GM21786 (cell line): Measurements from ENCODE around the gene PDCD11.
A peak's percentile ranks its signal among the peaks of the same experiment; 100 is the strongest.

Experiments
- ATAC-seq: cut with Tn5 transposase; IDR thresholded peaks from one replicate; pipeline ENCODE4 v1.9.1; 2021; ENCODE audit not compliant: unreplicated experiment

The PDCD11 gene

DNA sequence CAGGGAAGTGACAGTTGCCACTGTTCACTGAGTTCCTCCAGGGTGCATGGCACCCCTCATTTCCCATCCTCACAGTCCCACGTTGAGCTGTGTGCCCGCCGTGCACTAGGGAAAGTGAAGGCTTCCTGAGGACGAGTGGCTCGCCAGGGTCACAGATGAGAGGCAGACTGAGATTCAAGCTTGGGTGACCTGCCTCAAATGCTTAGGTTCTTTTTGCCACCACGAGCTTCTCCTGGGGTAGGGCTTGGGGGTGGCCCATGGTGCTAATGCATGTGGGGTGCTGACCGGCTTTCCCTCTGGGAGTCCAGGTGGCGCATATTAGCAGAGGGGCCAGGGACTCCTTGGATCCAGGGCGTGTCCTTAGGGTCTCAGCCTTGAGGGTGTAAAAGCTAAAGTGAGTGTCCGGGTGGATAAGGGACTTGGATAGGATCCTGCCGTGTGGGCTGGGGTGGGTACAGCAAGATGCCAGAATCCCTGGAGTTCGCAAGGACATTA lies 53.8 kb downstream of the PDCD11 start:
- ATAC-seq = no peak

DNA sequence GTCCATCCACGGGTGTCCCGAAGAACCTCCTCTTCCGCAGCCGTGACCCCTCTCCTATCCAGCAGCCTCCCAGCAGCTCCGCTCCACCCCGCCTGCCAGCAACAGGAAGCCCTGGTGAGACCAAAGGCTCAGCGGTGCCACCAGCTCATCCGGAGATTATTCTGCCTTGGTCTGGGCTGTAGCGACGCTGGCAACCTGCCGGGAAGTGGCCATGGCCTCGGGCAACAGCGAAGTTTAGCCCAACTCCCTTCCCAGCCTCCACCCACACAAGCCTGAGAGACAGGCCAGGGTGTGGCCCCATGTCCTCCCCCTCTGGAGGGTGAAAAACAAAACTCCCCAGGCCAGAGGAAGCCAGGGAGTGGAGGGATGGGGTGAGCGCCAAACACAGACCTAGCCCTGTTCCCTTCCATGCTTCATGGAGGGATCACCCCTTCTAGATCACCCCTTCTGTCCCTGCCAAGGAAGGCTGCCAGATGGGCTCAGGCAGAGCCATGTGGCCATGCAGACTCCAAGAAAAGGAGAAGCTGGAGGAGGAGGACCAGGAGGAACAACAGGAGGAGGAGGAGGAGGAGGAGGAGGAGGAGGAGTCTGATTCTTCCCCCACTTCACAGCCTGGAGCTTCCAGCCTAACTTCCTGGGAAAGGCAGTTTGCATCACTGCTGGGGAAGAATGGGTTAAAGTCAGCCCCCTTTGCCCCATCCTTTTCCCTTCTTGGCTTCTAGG lies 54.8 kb downstream of the PDCD11 start:
- no peak for ATAC-seq

GRCh38 chr10:103451831-103452505 lies 55.5 kb downstream of the PDCD11 start, which contains the start of gene CALHM2:
CALHM2 (minus strand) TSS chr10:103452370; CDS start chr10:103449941, 2,429 bp downstream.
- peak; percentile 65 for ATAC-seq

DNA sequence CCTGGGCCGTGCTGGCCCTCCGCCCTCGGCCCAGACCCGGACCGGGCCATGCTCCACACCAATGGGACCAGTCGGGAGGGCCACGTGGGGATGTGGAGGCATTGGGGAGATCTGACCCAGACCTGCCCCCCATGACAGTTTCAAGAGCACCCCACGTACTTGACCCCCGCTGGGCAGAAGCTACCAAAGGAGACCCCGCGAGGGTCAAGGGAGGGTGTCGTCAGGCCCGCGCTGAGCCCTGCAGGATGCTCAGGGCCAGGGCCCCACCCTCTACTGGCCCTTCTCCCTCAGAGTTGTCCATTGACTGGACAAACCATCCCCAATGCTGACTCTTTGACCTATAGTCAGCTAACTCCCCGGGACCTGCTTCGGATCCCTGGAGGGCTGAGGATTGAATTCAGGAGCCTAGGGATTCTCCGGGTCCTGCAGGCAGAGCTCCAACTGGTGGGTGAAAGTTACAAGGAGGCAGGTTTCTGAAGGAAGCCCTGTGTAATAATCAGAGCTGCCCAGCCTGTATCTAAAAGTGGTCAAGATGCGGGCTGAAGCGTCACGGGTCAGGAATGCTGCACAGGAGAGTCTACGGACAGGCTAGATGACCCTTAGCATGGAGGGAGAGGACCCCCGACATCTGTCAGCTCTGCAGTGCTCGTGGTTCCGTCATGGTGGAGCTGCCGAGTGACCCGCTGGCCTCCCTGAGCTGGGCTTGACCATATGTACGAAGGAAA lies 56.2 kb downstream of the PDCD11 start:
- ATAC-seq = no peak

DNA sequence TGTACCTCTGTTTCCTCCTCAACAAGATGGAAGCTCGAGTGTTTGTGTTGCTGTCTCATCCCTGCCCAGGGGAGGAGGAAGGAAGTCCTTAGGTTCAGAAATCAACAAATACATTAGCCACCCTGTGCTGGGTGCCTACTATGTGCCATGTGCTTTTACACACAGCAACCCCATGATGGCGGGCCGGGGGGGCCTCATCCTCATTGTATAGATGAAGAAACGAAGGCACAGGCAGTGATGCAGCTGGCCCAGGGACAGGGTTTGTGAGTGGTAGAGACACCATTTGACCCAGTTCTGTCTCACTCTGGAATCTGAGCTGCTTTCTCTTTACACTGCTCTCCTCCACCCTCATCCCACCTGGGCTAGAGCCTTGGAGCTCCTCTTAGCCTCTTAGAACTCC lies 57.6 kb downstream of the PDCD11 start:
- ATAC-seq = no peak

DNA sequence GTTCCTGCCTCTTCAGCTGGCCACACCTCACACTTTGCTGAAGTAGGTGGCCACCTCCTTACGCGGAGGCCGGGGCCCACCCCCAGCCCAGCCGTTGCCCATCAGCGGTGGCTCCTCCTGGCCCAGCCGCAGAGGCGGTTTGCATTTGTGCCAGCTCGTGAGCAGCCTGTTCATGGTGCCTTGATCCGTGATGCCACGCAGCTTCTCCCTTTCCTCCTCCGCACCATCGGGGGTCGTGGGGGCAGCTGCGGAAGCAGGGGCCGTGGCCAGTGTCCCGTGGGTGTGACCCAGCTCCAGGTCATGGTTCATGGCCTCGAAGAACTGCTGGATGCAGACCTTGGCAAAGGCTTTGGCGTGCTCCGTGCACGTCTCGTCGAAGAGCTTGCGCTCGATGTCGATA lies 58.8 kb downstream of the PDCD11 start:
- ATAC-seq = no peak

DNA sequence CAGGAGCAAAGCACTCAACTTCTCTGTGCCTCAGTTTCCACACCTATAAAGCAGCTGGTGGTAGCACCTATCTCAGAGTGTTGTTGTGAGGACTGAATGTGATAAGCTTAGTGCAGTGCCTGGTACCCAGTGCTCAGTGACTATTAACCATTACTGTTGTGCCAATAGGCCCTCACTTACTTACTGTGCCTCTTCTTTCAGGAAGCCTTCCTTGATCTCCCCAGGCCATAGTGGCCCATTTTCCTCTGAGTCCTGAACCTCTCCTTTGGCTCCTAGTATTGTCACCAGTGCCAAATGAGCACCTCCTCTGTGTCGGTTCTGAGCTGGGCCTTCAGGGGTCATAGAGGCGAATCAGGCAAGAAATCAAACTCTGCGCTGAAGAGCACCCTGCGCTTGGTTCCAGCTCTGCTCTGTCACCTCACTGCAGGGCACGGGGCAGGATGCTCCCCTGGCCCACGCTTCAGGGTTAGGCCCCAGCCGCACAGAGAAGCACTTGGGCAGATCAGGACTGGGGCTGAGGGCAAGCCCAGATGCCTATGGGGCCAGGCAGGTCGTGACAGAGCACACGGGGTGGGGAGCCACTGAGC lies 59.7 kb downstream of the PDCD11 start:
- ATAC-seq = no peak

DNA sequence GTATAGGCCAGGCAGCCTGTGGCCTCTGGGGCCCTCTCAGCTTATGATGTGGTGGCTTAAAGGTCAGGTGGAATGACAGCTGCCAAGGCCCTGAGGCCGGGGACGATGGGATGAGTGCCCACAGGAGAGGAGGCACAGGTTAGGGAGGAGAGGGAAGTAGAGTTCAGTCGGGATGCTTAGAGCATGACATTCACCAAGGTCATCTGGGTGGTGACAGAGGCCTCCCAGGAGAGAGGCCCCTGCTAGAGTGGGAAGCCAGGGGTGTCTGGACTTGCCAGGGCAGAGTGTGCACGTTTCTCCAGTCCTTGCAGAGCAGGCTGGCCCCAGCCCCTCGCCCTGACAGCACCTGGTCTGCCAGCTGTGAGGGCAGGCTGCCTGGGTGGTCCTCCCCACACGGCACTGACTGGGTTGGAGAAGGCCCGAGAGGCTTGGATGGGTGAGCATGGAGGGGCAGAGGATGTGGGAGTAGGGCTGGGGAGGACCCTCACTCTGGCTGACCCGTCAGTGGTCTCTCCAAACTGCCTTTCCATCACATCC lies 60.8 kb downstream of the PDCD11 start:
- ATAC-seq = no peak

- ATAC-seq = no peak
These were observed 61.6 kb downstream of the PDCD11 start for GRCh38 chr10:103457896-103458583.

DNA sequence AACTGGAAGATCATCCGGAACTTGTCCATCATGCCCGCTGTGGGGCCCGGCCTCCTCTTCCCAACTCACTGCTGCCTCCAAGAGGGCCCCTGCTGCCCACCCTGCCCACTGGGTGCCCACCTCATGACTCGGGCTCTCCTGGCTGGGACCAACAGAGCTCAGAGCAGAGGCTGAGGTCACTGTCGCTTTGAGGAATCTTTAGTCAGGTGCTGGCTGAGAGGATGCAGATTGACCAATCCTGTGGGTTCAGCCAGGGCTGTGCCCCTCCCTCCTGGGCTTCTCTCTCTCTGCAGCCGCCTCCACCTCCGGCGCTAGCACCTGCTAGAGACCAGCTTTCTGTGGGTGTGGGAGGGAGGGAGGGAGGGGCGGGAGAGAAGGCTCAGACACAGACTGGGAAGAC lies 62.3 kb downstream of the PDCD11 start, which contains the start of gene CALHM1:
CALHM1 (minus strand) TSS at position 181 of the 400 bp plus-strand sequence; CDS start at position 32, 149 bp downstream.
- ATAC-seq = peak; percentile 75

GRCh38 chr10:103459615-103460014 lies 63.2 kb downstream of the PDCD11 start:
- no peak for ATAC-seq

- ATAC-seq = no peak
These were observed 67.1 kb downstream of the PDCD11 start for GRCh38 chr10:103463499-103463898.

- ATAC-seq = no peak
These were observed 69.2 kb downstream of the PDCD11 start for GRCh38 chr10:103465411-103466179.

- ATAC-seq = no peak
These were observed 70.3 kb downstream of the PDCD11 start for GRCh38 chr10:103466734-103467133.

DNA sequence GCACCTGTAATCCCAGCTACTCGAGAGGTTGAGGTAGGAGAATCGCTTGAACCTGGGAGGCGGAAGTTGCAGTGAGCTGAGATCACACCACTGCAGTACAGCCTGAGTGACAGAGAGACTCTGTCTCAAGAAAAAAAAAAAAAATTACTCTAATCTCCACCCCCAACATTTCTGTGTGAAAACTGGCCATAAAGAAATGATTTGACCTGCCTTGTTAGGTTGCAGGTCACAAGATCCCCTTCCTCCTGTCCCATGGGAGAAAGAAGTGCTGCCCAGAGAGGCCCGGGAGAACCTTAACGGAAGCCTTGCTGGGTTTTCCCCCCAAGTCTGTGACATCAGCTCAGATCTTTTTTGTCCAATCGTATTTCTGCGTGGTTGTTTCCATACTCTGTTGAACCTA lies 71.0 kb downstream of the PDCD11 start:
- peak; percentile 29 for ATAC-seq

GRCh38 chr10:103469201-103469600 lies 72.8 kb downstream of the PDCD11 start:
- ATAC-seq = no peak

DNA sequence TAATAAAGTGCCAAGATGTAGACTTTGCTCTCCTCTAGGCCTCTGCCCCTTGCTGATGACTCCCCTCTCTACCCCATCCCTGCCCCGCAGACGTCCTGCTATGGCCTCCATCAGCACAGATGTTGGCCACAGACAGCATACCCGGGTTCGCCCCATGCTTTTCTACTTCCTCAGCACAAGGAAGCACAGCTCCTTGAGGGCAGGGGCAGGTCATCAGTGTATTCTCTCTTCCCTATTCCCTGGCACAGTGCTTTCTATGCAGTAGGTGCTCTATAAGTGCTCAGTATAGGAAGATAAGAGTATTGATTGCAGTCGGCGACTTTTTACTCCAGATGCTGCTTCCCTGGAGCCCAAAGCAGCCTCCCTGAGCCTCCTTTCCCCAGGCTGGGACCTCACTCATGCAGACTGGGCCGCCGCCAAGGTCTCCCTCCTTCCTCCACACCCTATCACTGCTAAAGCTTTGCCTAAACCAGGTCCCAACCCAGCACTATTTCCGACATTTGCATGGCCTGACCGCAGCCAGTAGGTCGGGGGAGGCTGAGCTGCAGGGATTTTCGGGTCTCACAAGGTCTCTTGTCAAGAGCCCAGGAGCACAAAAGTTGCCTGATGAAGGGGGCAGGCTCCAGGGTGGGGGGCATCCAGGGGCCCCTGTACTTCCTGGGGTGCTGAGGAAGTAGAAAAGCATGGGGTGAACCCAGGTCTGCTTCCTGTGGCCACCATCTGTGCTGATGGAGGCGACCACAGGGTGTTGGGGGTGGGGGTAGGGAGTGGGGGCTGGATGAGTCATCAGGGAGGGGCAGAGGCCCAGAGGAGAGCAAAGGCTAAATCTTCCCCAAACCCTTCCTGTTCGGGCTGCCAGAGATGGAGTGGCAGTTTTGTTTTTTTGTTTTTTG lies 74.6 kb downstream of the PDCD11 start:
- peak; percentile 63 for ATAC-seq

DNA sequence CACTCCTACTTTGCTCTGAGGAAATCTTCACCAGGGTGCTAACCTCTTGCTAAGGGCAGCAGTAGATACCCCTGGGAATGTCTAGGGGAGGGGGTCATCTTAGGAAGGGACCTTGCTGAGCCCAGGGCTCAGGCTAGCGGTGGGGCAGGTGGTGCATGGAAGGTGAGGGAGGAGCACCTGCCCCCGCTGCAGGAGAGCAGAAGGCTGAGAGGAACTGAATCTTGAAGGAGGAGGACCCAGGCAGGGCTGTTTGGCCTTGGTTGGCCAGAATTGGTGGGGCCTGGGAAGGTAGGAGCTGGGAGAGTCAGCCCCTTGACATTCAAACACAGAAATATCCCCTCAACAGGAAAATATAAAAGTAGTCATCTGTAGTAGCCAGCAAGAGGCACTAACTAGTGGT lies 75.6 kb downstream of the PDCD11 start:
- ATAC-seq = peak; percentile 27

GRCh38 chr10:103473261-103473671 lies 76.8 kb downstream of the PDCD11 start:
- no peak for ATAC-seq
